ENCODE results near the gene SGPL1.

DNA sequence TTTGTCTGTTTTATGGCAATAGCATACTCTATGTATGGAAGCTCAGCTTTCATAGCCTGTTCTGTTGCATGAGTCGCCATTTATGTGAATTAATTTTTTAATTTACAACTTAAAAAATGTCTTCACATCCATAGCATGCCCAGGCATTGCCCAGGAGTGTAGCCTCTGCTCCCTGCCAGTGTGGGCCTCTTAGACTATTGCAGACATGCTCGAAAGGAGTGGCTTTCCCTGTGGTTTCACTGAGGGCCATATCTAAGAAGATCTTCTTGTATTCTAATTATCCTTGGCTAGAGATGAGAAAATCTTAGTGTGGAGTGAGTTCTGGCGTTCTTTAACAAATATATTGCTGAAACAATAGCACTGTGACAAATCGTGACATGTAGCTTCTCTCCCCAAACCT lies 37.3 kb downstream of the SGPL1 start:
- TF ChIP-seq, protein P1, sequence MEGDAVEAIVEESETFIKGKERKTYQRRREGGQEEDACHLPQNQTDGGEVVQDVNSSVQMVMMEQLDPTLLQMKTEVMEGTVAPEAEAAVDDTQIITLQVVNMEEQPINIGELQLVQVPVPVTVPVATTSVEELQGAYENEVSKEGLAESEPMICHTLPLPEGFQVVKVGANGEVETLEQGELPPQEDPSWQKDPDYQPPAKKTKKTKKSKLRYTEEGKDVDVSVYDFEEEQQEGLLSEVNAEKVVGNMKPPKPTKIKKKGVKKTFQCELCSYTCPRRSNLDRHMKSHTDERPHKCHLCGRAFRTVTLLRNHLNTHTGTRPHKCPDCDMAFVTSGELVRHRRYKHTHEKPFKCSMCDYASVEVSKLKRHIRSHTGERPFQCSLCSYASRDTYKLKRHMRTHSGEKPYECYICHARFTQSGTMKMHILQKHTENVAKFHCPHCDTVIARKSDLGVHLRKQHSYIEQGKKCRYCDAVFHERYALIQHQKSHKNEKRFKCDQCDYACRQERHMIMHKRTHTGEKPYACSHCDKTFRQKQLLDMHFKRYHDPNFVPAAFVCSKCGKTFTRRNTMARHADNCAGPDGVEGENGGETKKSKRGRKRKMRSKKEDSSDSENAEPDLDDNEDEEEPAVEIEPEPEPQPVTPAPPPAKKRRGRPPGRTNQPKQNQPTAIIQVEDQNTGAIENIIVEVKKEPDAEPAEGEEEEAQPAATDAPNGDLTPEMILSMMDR (conservative IDR thresholded peaks at IDR 0.05 in 1 of 2, IDR thresholded peaks at IDR 0.05 in 1 of 2; ENCODE audit: extremely low read depth in 1 of 2, insufficient read depth in 1 of 2, low read depth in 1 of 2, low read length in 2 of 2) = no peak
- no peak for TF ChIP-seq EZH2 (IDR thresholded peaks at IDR 0.05; ENCODE audit: borderline replicate concordance, low read length)
